ENCODE measurements around the gene FOXJ3. TPM values are rescaled to one million over a fixed set of nuclear protein-coding genes. Genes with fewer than 3 reads are reported as not detected.

Gene FOXJ3
- total RNA-seq, 1 donor from 2014 or later = 45.0 TPM

- Mint-ChIP-seq H3K27me3 (ENCODE audit: unreplicated experiment) (peaks cover 9% of the 10 kb centered on the region), H3K4me1 (ENCODE audit: low read depth, unreplicated experiment) (peaks cover 4% of the 10 kb centered on the region), H3K4me3 (ENCODE audit: unreplicated experiment) (no peak overlapping the region), H3K9me3 (ENCODE audit: unreplicated experiment) (peaks cover 19% of the 10 kb centered on the region), H3K27ac (ENCODE audit: unreplicated experiment) (no peak overlapping the region), H3K36me3 (ENCODE audit: unreplicated experiment) (peaks cover 13% of the 10 kb centered on the region)
- no peak for DNase-seq
- no peak for TF ChIP-seq CTCF (IDR thresholded peaks at IDR 0.05; ENCODE audit: partially characterized antibody, unreplicated experiment)
These were observed 172.9 kb downstream of the FOXJ3 start for GRCh38 chr1:42162181-42162580.

GRCh38 chr1:42158189-42158588, 176.8 kb downstream of the FOXJ3 start:
- H3K36me3 Mint-ChIP-seq (ENCODE audit: unreplicated experiment) = peaks cover 13% of the 10 kb centered on the region
- no peak overlapping the region for H3K4me3 Mint-ChIP-seq (ENCODE audit: unreplicated experiment)
- peaks cover 14% of the 10 kb centered on the region for H3K9me3 Mint-ChIP-seq (ENCODE audit: unreplicated experiment)
- H3K27ac Mint-ChIP-seq (ENCODE audit: unreplicated experiment) = no peak overlapping the region
- DNase-seq = no peak
- TF ChIP-seq CTCF (IDR thresholded peaks at IDR 0.05; ENCODE audit: partially characterized antibody, unreplicated experiment) = no peak
- H3K27me3 Mint-ChIP-seq (ENCODE audit: unreplicated experiment) = peaks cover 6% of the 10 kb centered on the region
- H3K4me1 Mint-ChIP-seq (ENCODE audit: low read depth, unreplicated experiment) = no peaks in the 10 kb centered on the region

- TF ChIP-seq CTCF (IDR thresholded peaks at IDR 0.05; ENCODE audit: partially characterized antibody, unreplicated experiment) = no peak
- no peaks in the 10 kb centered on the region for H3K4me1 Mint-ChIP-seq (ENCODE audit: low read depth, unreplicated experiment)
- DNase-seq = no peak
- peaks cover 10% of the 10 kb centered on the region for H3K9me3 Mint-ChIP-seq (ENCODE audit: unreplicated experiment)
- peaks cover 6% of the 10 kb centered on the region for H3K27me3 Mint-ChIP-seq (ENCODE audit: unreplicated experiment)
- H3K4me3 Mint-ChIP-seq (ENCODE audit: unreplicated experiment) = no peak overlapping the region
- no peak overlapping the region for H3K27ac Mint-ChIP-seq (ENCODE audit: unreplicated experiment)
- H3K36me3 Mint-ChIP-seq (ENCODE audit: unreplicated experiment) = peaks cover 13% of the 10 kb centered on the region
These were observed 177.4 kb downstream of the FOXJ3 start for GRCh38 chr1:42157667-42158066.

- no peaks in the 10 kb centered on the region for H3K27me3 Mint-ChIP-seq (ENCODE audit: unreplicated experiment)
- H3K9me3 Mint-ChIP-seq (ENCODE audit: unreplicated experiment) = peaks cover 3% of the 10 kb centered on the region
- H3K4me3 Mint-ChIP-seq (ENCODE audit: unreplicated experiment) = no peak overlapping the region
- no peak overlapping the region for H3K27ac Mint-ChIP-seq (ENCODE audit: unreplicated experiment)
- H3K4me1 Mint-ChIP-seq (ENCODE audit: low read depth, unreplicated experiment) = no peaks in the 10 kb centered on the region
- DNase-seq = no peak
- no peaks in the 10 kb centered on the region for H3K36me3 Mint-ChIP-seq (ENCODE audit: unreplicated experiment)
- TF ChIP-seq CTCF (IDR thresholded peaks at IDR 0.05; ENCODE audit: partially characterized antibody, unreplicated experiment) = no peak
These were observed 179.7 kb downstream of the FOXJ3 start for GRCh38 chr1:42155362-42155761.

- Mint-ChIP-seq H3K27me3 (ENCODE audit: unreplicated experiment) (no peaks in the 10 kb centered on the region), H3K36me3 (ENCODE audit: unreplicated experiment) (no peaks in the 10 kb centered on the region), H3K27ac (ENCODE audit: unreplicated experiment) (no peak overlapping the region), H3K4me1 (ENCODE audit: low read depth, unreplicated experiment) (no peaks in the 10 kb centered on the region), H3K9me3 (ENCODE audit: unreplicated experiment) (peaks cover 3% of the 10 kb centered on the region), H3K4me3 (ENCODE audit: unreplicated experiment) (no peak overlapping the region)
- DNase-seq = no peak
- TF ChIP-seq CTCF (IDR thresholded peaks at IDR 0.05; ENCODE audit: partially characterized antibody, unreplicated experiment) = no peak
These were observed 180.3 kb downstream of the FOXJ3 start for GRCh38 chr1:42154685-42155084.
